Stomach (tissue), 4 donors: ENCODE measurements around the gene EHMT2.
A peak's percentile ranks its signal among the peaks of the same experiment; 100 is the strongest.

ENCODE experiments used
- EP300 ChIP-seq: sonication (generic); formaldehyde crosslinking; IDR thresholded peaks from one replicate; pipeline ENCODE4 v1.6.1; 2017; ENCODE audit warnings: antibody characterized with exemption
- POLR2AphosphoS5 ChIP-seq, 3 donors: sonication (generic); formaldehyde crosslinking; IDR thresholded peaks; one replicate each; pipeline ENCODE4 v1.6.1; 2016; ENCODE audit warnings: antibody characterized with exemption in 3 of 3
- TF ChIP-seq, protein P1 (sequence below), 7 experiments: fragments of 450-650 bp in 4 of 7; fragments of 200-600 bp in 3 of 7; sonication (generic) in 3 of 7; IDR thresholded peaks; one replicate each; pipeline ENCODE4 v1.5.1; 2016 to 2019; ENCODE audit warnings: antibody characterized with exemption in 7 of 7, control low read depth in 2 of 7, mild to moderate bottlenecking in 1 of 7

DNA sequence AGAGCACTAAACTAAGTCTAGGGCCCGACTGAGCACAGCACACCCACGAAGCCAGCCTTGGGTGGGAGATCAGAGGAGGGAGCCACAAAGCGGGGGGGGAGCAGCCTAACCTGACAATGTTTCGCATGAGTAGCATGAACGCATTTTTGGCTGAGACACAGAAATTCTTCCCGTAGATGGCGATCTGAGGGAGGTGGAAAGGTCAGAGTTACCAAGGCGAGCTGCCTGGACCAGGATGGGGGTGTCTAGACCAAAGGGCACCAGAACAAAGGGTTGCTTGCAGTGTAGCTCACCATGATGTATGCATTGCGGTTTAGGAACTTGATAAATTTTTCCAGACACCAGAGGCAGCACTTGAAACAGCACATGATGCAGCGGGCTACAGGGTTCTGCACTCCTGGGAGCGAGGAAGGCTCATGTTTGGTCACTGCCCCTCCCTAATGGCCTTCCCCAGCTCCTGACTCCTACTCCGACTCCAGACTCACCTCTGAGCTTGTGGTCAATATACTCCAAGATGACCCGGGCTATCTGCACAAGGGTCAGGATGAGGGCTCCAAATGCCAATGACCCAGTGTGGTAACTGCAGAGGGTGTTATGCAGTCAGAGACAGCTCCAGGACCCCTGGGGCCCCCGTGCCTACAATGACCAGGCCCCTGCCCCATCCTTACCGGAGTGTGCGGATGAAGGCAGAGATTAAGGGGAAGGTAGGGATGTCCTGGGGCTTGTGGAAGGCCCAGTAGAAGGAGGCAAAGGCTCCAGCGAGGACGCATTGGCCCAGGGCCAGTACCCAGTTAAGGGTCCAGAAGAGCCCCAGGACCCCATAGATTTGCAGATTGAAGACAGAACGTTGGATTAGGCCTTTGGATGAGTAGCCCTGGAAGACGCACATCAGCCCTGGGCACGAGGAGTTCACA, 32.0 kb downstream of the EHMT2 start:
- TF ChIP-seq POLR2AphosphoS5 (IDR thresholded peaks at IDR 0.05) (peak in 1 of 3 donors; percentile 60), EP300 (no peak)
- TF ChIP-seq, protein P1, sequence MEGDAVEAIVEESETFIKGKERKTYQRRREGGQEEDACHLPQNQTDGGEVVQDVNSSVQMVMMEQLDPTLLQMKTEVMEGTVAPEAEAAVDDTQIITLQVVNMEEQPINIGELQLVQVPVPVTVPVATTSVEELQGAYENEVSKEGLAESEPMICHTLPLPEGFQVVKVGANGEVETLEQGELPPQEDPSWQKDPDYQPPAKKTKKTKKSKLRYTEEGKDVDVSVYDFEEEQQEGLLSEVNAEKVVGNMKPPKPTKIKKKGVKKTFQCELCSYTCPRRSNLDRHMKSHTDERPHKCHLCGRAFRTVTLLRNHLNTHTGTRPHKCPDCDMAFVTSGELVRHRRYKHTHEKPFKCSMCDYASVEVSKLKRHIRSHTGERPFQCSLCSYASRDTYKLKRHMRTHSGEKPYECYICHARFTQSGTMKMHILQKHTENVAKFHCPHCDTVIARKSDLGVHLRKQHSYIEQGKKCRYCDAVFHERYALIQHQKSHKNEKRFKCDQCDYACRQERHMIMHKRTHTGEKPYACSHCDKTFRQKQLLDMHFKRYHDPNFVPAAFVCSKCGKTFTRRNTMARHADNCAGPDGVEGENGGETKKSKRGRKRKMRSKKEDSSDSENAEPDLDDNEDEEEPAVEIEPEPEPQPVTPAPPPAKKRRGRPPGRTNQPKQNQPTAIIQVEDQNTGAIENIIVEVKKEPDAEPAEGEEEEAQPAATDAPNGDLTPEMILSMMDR (IDR thresholded peaks at IDR 0.05) = no peak
